HG02970 (cell line): ENCODE measurements around the gene NINJ2.

ENCODE experiments used
- ATAC-seq: cut with Tn5 transposase; IDR thresholded peaks from one replicate; pipeline ENCODE4 v1.9.1; 2021; ENCODE audit warnings: mild to moderate bottlenecking, moderate library complexity, moderate number of reproducible peaks; ENCODE audit not compliant: unreplicated experiment, low FRiP score

The NINJ2 gene

GRCh38 chr12:619346-619745 lies 43.9 kb downstream of the NINJ2 start:
- no peak for ATAC-seq

- no peak for ATAC-seq
Observed at GRCh38 chr12:618605-619004, 44.6 kb downstream of the NINJ2 start.

- no peak for ATAC-seq
Observed at GRCh38 chr12:617304-617915, 45.8 kb downstream of the NINJ2 start.

- no peak for ATAC-seq
Observed at GRCh38 chr12:615620-616019, 47.6 kb downstream of the NINJ2 start.

- ATAC-seq: no peak
Observed at GRCh38 chr12:614411-614970, 48.8 kb downstream of the NINJ2 start.

GRCh38 chr12:613996-614395 lies 49.2 kb downstream of the NINJ2 start:
- ATAC-seq: no peak

- no peak for ATAC-seq
Observed at GRCh38 chr12:612886-613285, 50.4 kb downstream of the NINJ2 start.

- no peak for ATAC-seq
Observed at GRCh38 chr12:612293-612692, 51.0 kb downstream of the NINJ2 start.

- no peak for ATAC-seq
Observed at GRCh38 chr12:611721-612120, 51.5 kb downstream of the NINJ2 start.

- no peak for ATAC-seq
Observed at GRCh38 chr12:608921-609320, 54.3 kb downstream of the NINJ2 start.

- no peak for ATAC-seq
Observed at GRCh38 chr12:608413-608812, 54.8 kb downstream of the NINJ2 start.

GRCh38 chr12:607541-608001 lies 55.7 kb downstream of the NINJ2 start:
- no peak for ATAC-seq

GRCh38 chr12:604956-605355 lies 58.3 kb downstream of the NINJ2 start:
- no peak for ATAC-seq

GRCh38 chr12:602700-603068 lies 60.6 kb downstream of the NINJ2 start:
- no peak for ATAC-seq

- ATAC-seq: no peak
Observed at GRCh38 chr12:601976-602699, 61.1 kb downstream of the NINJ2 start.

GRCh38 chr12:599756-600155 lies 63.5 kb downstream of the NINJ2 start:
- ATAC-seq: no peak

- no peak for ATAC-seq
Observed at GRCh38 chr12:597926-598568, 65.2 kb downstream of the NINJ2 start.

GRCh38 chr12:593396-594270 lies 69.6 kb downstream of the NINJ2 start:
- no peak for ATAC-seq

- ATAC-seq: no peak
Observed at GRCh38 chr12:592024-592505, 71.2 kb downstream of the NINJ2 start.
